PC-9 (cell line): ENCODE measurements around the gene CCL4.

Experiments used
- CTCF ChIP-seq: fragments of 200-600 bp; sonication (generic); conservative IDR thresholded peaks from 2 replicates; pipeline ENCODE4 v1.6.1; 2017; ENCODE audit warnings: mixed run types, antibody characterized with exemption, mild to moderate bottlenecking, moderate library complexity
- EZH2 ChIP-seq: fragments of 200-600 bp; sonication (generic); IDR thresholded peaks from 2 replicates; pipeline ENCODE4 v1.8.0; 2017; ENCODE audit warnings: antibody characterized with exemption, low read depth

GRCh38 chr17:36147601-36148000 lies 44.0 kb downstream of the CCL4 start:
- TF ChIP-seq CTCF (no peak), EZH2 (no peak)
